ENCODE data around the gene HIPK4.

The HIPK4 gene

GRCh38 chr19:40419780-40420179 lies 29.8 kb upstream of the HIPK4 start:
- H3K4me3 ChIP-seq (ENCODE audit: low read depth, low read length): no peak overlapping the region
- TF ChIP-seq, protein P1, sequence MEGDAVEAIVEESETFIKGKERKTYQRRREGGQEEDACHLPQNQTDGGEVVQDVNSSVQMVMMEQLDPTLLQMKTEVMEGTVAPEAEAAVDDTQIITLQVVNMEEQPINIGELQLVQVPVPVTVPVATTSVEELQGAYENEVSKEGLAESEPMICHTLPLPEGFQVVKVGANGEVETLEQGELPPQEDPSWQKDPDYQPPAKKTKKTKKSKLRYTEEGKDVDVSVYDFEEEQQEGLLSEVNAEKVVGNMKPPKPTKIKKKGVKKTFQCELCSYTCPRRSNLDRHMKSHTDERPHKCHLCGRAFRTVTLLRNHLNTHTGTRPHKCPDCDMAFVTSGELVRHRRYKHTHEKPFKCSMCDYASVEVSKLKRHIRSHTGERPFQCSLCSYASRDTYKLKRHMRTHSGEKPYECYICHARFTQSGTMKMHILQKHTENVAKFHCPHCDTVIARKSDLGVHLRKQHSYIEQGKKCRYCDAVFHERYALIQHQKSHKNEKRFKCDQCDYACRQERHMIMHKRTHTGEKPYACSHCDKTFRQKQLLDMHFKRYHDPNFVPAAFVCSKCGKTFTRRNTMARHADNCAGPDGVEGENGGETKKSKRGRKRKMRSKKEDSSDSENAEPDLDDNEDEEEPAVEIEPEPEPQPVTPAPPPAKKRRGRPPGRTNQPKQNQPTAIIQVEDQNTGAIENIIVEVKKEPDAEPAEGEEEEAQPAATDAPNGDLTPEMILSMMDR (IDR thresholded peaks at IDR 0.05; ENCODE audit: borderline replicate concordance, insufficient read depth, low read depth, low read length): no peak

DNA sequence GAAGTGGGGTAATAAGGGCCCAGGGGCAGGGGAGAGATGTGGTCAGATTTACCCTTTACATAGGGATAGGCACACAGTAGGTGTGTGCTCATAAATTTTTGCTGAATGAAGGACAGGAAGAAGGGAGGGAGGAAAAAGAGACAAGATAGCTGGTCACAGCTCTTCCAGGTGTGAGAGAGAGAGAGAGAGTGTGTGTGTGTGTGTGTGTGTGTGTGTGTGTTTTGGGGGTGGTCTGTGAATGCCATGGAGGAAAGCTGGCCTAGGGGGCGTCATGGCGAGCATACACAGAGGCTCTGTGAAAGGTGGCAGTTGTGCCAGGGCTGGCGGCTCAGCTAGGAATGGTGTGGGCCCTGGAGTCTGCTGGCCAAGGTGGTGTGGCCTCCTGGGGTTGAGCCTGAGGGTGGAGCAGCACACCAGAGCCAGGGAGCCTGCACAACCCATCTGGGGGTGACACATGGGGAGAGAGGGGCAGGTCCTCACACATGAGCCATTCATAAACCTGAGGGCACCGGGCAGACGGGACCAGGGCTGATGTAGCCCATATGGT lies 29.2 kb upstream of the HIPK4 start:
- TF ChIP-seq, protein P1 (IDR thresholded peaks at IDR 0.05; ENCODE audit: borderline replicate concordance, insufficient read depth, low read depth, low read length): no peak
- no peak overlapping the region for H3K4me3 ChIP-seq (ENCODE audit: low read depth, low read length)

DNA sequence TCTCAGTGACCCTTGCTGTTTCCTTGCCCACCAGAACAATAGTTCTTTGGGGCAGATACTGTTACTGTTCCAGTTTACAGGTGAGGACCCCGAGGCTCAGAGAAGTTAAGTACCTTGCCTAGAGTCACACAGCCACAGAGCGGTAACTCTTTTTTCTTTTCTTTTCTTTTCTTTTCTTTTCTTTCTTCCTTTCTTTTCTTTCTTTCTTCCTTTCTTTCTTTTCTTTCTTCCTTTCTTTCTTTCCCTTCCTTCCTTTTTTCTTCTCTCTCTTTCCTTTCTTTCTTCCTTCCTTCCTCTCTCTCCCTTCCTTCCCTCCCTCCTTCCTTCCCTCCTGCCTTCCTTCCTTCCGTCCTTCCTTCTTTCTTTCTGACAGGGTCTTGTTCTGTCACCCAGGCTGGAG lies 28.1 kb upstream of the HIPK4 start:
- H3K4me3 ChIP-seq (ENCODE audit: low read depth, low read length): no peak overlapping the region
- TF ChIP-seq, protein P1 (IDR thresholded peaks at IDR 0.05; ENCODE audit: borderline replicate concordance, insufficient read depth, low read depth, low read length): no peak

- H3K4me3 ChIP-seq (ENCODE audit: low read depth, low read length): no peak overlapping the region
Observed at GRCh38 chr19:40417643-40417981, 27.6 kb upstream of the HIPK4 start.

GRCh38 chr19:40416918-40417642 lies 27.1 kb upstream of the HIPK4 start:
- H3K4me3 ChIP-seq (ENCODE audit: low read depth, low read length): no peak overlapping the region
- TF ChIP-seq, protein P1 (IDR thresholded peaks at IDR 0.05; ENCODE audit: borderline replicate concordance, insufficient read depth, low read depth, low read length): no peak

More at GRCh38 chr19:40417643-40417981, 27.6 kb upstream of the HIPK4 start:
- TF ChIP-seq, protein P1 (IDR thresholded peaks at IDR 0.05; ENCODE audit: borderline replicate concordance, insufficient read depth, low read depth, low read length): no peak

- TF ChIP-seq, protein P1 (IDR thresholded peaks at IDR 0.05; ENCODE audit: borderline replicate concordance, insufficient read depth, low read depth, low read length): no peak
Observed at GRCh38 chr19:40415768-40416167, 25.8 kb upstream of the HIPK4 start.

More at GRCh38 chr19:40415768-40416167, 25.8 kb upstream of the HIPK4 start:
- no peak overlapping the region for H3K4me3 ChIP-seq (ENCODE audit: low read depth, low read length)

Data from GM12875 (cell line).